GM13976 (cell line): ENCODE data around the gene ARSG.
A peak's percentile ranks its signal among the peaks of the same experiment; 100 is the strongest.

ENCODE experiments used
- DNase-seq: peaks from one replicate; pipeline ENCODE4 v3.0.0; 2012; ENCODE audit warnings: low spot score
- in situ Hi-C: fragments of 300-500 bp; cut with MboI; formaldehyde crosslinking; loops from one replicate; pipeline ENCODE4 v1.12.0; 2022; ENCODE audit warnings: low sequenced_read_pairs, mixed read lengths, inconsistent platforms; ENCODE audit not compliant: unreplicated experiment
- TF ChIP-seq, protein P1 (sequence below): IDR thresholded peaks from 2 replicates; pipeline ENCODE4 v1.5.1; 2012; ENCODE audit warnings: borderline replicate concordance, mild to moderate bottlenecking; ENCODE audit not compliant: insufficient read depth; ENCODE audit errors: extremely low read depth, missing control alignments, control extremely low read depth

The ARSG gene

DNA sequence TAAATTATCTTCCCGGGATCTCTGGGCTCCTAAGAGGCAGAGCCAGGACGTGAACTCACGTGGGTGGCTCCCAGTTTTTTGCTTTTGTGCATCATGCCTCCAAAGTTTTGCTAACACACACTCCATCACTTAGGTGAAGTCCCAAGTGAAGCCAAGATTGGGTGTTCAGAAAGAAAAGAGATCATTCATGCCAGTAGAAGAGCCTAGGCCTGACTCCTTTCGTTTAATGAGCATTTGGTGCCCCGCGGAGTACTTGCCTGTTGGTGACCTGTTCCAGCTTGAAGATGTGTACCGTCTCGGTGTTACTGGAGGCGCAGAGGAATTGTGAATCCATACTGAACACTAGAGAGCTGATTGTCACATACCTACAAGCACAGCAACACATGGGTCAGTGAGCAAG, 141.9 kb downstream of the ARSG start:
- in situ Hi-C loops = loop anchor here (10.0 kb wide), 1 partner anchor 168 kb away; no protein-coding TSS in a partner anchor
- TF ChIP-seq, protein P1, sequence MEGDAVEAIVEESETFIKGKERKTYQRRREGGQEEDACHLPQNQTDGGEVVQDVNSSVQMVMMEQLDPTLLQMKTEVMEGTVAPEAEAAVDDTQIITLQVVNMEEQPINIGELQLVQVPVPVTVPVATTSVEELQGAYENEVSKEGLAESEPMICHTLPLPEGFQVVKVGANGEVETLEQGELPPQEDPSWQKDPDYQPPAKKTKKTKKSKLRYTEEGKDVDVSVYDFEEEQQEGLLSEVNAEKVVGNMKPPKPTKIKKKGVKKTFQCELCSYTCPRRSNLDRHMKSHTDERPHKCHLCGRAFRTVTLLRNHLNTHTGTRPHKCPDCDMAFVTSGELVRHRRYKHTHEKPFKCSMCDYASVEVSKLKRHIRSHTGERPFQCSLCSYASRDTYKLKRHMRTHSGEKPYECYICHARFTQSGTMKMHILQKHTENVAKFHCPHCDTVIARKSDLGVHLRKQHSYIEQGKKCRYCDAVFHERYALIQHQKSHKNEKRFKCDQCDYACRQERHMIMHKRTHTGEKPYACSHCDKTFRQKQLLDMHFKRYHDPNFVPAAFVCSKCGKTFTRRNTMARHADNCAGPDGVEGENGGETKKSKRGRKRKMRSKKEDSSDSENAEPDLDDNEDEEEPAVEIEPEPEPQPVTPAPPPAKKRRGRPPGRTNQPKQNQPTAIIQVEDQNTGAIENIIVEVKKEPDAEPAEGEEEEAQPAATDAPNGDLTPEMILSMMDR = no peak
- DNase-seq = no peak

DNA sequence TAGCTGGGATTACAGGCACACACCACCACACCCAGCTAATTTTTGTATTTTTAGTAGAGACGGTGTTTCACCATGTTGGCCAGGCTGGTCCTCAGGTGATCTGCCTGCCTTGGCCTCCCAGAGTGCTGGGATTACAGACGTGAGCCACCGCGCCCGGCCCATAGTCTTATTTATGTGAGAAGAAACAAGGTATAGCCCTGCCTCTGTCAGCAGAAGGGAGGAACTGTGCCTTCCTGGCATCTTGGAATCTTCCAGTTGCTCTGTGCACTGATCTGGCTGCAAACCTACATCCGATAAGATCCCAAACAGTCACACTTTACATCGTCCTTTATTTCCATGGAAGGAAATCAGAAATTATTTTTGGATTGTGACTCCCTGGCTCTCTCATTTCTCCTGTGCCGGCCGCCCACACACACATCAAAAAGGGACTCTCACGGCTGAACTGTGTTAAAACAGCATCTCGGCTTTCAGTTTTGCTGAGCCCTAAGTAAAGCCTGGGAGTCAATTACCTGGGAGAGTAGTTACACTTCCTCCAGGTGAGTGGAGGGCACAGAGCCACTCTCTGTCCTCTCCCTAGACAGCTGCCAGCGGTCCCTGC, 142.7 kb downstream of the ARSG start:
- in situ Hi-C loops = loop anchor here (10.0 kb wide), 1 partner anchor 169 kb away; no protein-coding TSS in a partner anchor
- TF ChIP-seq, protein P1 = no peak
- no peak for DNase-seq

DNA sequence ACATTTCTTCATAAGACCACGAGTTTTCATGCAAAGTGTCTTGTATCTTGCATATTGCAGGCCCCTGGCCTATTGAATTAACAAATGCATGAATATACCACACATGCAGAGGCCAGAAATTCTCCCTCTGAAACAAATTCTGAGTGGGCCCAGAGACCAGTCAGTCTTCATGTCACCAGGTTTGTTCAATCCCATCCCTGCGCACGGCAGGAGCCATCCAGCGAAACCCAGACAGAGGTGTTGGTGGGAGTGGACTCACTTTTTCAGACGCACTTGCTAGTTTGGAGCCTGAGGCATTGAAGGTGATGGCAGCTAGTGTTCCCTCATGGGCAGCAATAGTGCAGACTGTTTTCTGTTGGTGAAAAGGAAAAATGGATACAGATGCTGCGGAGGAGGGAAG, 144.1 kb downstream of the ARSG start:
- in situ Hi-C loops = loop anchor here (10.0 kb wide), 1 partner anchor 171 kb away; no protein-coding TSS in a partner anchor
- no peak for DNase-seq
- TF ChIP-seq, protein P1 = no peak

DNA sequence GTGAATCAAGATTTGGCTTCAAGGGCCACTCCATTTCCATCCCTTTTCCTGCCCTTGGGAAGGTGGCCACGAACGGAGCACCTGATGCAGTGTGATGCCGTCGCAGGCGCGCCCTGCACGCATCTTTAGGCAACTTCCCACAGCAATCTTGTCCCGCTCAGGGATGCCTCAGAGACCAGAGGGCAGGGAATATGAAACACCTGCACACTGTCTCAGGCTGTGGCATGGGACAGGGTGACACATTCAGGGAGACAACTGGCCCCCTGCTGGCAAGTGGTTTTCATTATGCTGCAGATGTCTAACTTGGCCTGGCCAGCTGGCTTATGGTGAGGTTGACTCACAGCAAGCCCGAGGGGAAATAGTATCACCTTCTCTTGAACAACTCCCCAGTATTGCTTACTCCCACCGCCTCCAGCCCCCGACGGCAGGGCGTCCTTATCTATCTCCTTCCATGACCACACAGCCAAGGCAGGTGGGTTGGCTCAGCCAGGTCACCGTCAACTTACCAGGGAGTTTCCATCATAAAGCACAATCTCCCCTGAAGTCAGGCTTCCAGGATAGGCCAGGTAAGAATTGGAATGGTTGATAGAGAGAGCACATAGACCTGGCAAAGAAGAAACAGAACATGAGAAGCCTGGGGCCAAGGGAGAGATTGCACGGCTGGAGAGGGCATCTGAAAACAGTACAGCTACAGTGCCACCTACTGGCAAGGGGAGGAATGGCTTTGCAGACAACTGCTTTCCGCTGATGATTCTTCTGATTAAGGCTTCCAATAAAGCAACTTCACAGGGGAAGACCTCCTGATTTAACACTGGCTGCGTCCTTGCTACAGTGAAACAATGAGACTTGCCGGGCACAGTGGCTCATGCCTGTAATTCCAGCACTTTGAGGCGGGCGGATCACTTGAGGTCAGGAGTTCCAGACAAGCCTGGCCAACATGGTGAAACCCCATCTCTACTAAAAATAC, 144.9 kb downstream of the ARSG start:
- in situ Hi-C loops = loop anchor here (10.0 kb wide), 1 partner anchor 171 kb away; no protein-coding TSS in a partner anchor
- TF ChIP-seq, protein P1 = peak; percentile 82
- peak; percentile 82 for DNase-seq

DNA sequence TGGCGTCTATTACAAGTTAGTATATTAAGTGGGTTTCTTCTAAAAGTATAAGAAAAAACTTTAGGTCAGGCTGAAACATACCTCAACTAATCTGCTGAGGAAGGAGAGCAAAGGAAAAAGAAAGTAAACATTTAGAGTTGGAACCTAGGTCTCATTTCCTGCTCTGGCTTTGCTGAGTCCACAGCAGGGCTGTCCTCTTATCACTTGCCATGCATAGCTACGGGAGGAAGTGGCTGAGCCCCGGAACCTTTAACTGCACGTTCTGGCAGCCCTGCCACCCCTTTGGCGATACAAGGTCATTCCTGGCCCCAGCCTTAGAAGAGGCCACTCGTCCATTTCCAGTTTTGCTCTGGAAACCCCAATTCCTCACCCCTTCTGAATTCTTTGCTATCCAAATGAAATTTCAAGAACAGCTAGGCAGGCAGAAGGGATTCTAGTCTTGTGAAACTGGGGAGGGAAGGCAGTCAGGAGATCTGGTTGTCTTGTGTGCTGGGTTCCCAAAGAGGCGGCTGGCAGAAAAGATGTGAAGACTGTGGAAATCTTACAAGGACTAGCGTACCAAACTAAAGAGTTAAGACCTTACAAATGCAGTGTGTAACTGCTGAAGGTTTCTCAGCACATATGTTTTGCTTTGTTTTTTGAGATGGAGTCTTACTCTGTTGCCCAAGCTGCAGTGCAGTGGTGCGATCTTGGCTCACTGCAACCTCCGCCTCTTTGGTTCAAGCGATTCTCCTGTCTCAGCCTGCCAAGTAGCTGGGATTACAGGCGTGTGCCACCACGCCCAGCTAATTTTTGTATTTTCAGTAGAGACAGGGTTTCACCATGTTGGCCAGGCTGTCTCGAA, 146.9 kb downstream of the ARSG start:
- TF ChIP-seq, protein P1 = no peak
- peak; percentile 64 for DNase-seq
- in situ Hi-C loops = loop anchor here (10.0 kb wide), 1 partner anchor 173 kb away; no protein-coding TSS in a partner anchor
